K562 (cell line): ENCODE data around the gene NBPF3. TPM values are rescaled to one million over a fixed set of nuclear protein-coding genes. Genes with fewer than 3 reads are reported as not detected.
"Not testable (repeated sequence)": the region's sequence is repeated elsewhere in the genome, so short reads cannot be mapped to it uniquely, and the experiment has no call there.

Experiments used
- ATAC-seq: fragments of 200-7000 bp; cut with Tn5 transposase; 3 replicates; pipeline ENCODE4 v1.9.1; 2020; ENCODE audit warnings: moderate library complexity
- BruUV-seq: library from RNA; stranded (reverse); fragments of 400-500 nt; replicated peaks from 2 replicates; lab custom pipeline; 2021; lab: Mats Ljungman, UMichigan
- CTCF ChIA-PET: fragments of 300-600 bp; formaldehyde crosslinking; extraction: SDS; loops from one replicate; lab custom pipeline; 2021; ENCODE audit warnings: low intra/inter-chr PET ratio; lab: Yijun Ruan, JAX
- POLR2A ChIA-PET: fragments of 300-600, 350-650 bp; sonication (Branson Sonifier 250); formaldehyde crosslinking; extraction: SDS; loops from one replicate; lab custom pipeline; 2021; ENCODE audit warnings: antibody characterized with exemption, inconsistent platforms; lab: Yijun Ruan, JAX
- DNase-seq, 4 experiments: peaks; one replicate each; pipeline versions ENCODE4 v3.0.0 to v3.0.0-alpha.2; 2011 to 2018; ENCODE audit warnings: low spot score in 3 of 4, mixed read lengths in 3 of 4; ENCODE audit errors: extremely low read depth in 1 of 4
- FAIRE-seq: peaks from 2 replicates; lab custom pipeline; 2011; peaks lifted over from hg19 to GRCh38; lab: Jason Lieb, UNC
- H2AFZ ChIP-seq: 2 replicates; pipeline ENCODE4 v1.6.0; 2011; ENCODE audit warnings: low read depth, low read length, control low read depth, inconsistent platforms
- H3K27ac ChIP-seq: fragments of 200-600 bp; 3 replicates; pipeline ENCODE4 v1.8.0; 2011; ENCODE audit warnings: low read depth, mild to moderate bottlenecking, control low read depth, inconsistent platforms, low read length, moderate library complexity, mixed read lengths; ENCODE audit errors: extremely low read depth
- H3K27me3 ChIP-seq, 2 experiments: fragments of 300-600 bp in 1 of 2; 2 replicates in 1 of 2; 3 replicates in 1 of 2; pipeline versions ENCODE4 v1.6.0 to v1.8.0; 2011; ENCODE audit warnings: inconsistent platforms in 2 of 2, low read length in 2 of 2, mild to moderate bottlenecking in 1 of 2, mixed read lengths in 1 of 2, moderate library complexity in 1 of 2; ENCODE audit not compliant: control insufficient read depth in 2 of 2, insufficient read depth in 2 of 2
- H3K36me3 ChIP-seq: fragments of 300-600 bp; 3 replicates; pipeline ENCODE4 v1.8.0; 2011; ENCODE audit warnings: mild to moderate bottlenecking, low read length, inconsistent platforms; ENCODE audit not compliant: control insufficient read depth, insufficient read depth
- H3K4me1 ChIP-seq, 2 experiments: fragments of 200-600 bp in 1 of 2; replicated peaks in 1 of 2; 2 replicates in 1 of 2; 3 replicates in 1 of 2; pipeline versions ENCODE4 v1.5.1 to v1.8.0; 2011; ENCODE audit warnings: inconsistent platforms in 2 of 2, low read length in 2 of 2, mild to moderate bottlenecking in 1 of 2, mixed read lengths in 1 of 2, moderate library complexity in 1 of 2; ENCODE audit not compliant: control insufficient read depth in 2 of 2, insufficient read depth in 2 of 2
- H3K4me2 ChIP-seq: 2 replicates; pipeline ENCODE4 v1.6.1; 2011; ENCODE audit warnings: low read length, control low read depth, inconsistent platforms, mixed read lengths; ENCODE audit not compliant: insufficient read depth
- H3K4me3 ChIP-seq: fragments of 200-600 bp; sonication (generic), shearing (Covaris generic); 2 replicates; pipeline ENCODE4 v1.5.1; 2016; ENCODE audit warnings: control low read depth, inconsistent platforms
- H3K79me2 ChIP-seq: fragments of 200-600 bp; 3 replicates; pipeline ENCODE4 v1.8.0; 2011; ENCODE audit warnings: low read length, inconsistent platforms; ENCODE audit not compliant: control insufficient read depth, insufficient read depth
- H3K9ac ChIP-seq, 2 experiments: 2 replicates each; pipeline versions ENCODE4 v1.6.0 to v1.6.1; 2011; ENCODE audit warnings: low read depth in 2 of 2, low read length in 2 of 2, control low read depth in 1 of 2, inconsistent platforms in 1 of 2, mild to moderate bottlenecking in 1 of 2, mixed read lengths in 1 of 2; ENCODE audit not compliant: insufficient read depth in 1 of 2
- H3K9me1 ChIP-seq: one replicate; pipeline ENCODE4 v1.6.0; 2011; ENCODE audit warnings: inconsistent platforms, mild to moderate bottlenecking, low read length, moderate library complexity; ENCODE audit not compliant: control insufficient read depth, insufficient read depth
- H3K9me3 ChIP-seq: replicated peaks from 2 replicates; pipeline ENCODE4 v1.5.1; 2011; ENCODE audit warnings: low read depth, low read length, inconsistent platforms; ENCODE audit not compliant: control insufficient read depth, insufficient read depth
- H4K20me1 ChIP-seq: replicated peaks from 2 replicates; pipeline ENCODE4 v1.6.1; 2011; ENCODE audit warnings: low read length, inconsistent platforms, mixed read lengths; ENCODE audit not compliant: control insufficient read depth, insufficient read depth
- CEBPB ChIP-seq: fragments of 450-650 bp; IDR thresholded peaks from 2 replicates; pipeline ENCODE4 v1.6.1; 2016; ENCODE audit warnings: missing genetic modification characterization, missing compliant biosample characterization
- CEBPG ChIP-seq, 3 experiments: fragments of 200-800 bp in 1 of 3; sonication (Bioruptor generic) in 1 of 3; sonication (generic) in 1 of 3; formaldehyde crosslinking in 1 of 3; IDR thresholded peaks in 2 of 3; conservative IDR thresholded peaks in 1 of 3; 2 replicates each; pipeline versions ENCODE4 v1.6.1 to v1.8.0; 2016 to 2022; ENCODE audit warnings: missing compliant biosample characterization in 2 of 3, missing genetic modification characterization in 2 of 3, mild to moderate bottlenecking in 1 of 3, missing genetic modification reagents in 1 of 3
- RFX5 ChIP-seq: IDR thresholded peaks from 2 replicates; pipeline ENCODE4 v1.6.1; 2011; ENCODE audit warnings: low read depth, mild to moderate bottlenecking, improper control_type of control experiment, low read length
- ZNF766 ChIP-seq: fragments of 200-800 bp; sonication (Bioruptor generic); conservative IDR thresholded peaks from 2 replicates; pipeline ENCODE4 v1.6.1; 2016; ENCODE audit warnings: missing genetic modification characterization, missing compliant biosample characterization
- ZNF778 ChIP-seq: fragments of 450-650 bp; formaldehyde crosslinking; IDR thresholded peaks from 2 replicates; pipeline ENCODE4 v1.4.0; 2020; ENCODE audit warnings: mild to moderate bottlenecking, moderate library complexity
- WGBS: fragments of 100-300 bp; shearing (Covaris generic); methylation state at CpG from one replicate; pipeline ENCODE4 v1.1.6; 2016; ENCODE audit warnings: low coverage, mixed read lengths; ENCODE audit not compliant: insufficient coverage; ENCODE audit errors: missing lambda C conversion rate; 5-methylcytosine and 5-hydroxymethylcytosine counted together
- in situ Hi-C: fragments of 300-500 bp; cut with MboI; formaldehyde crosslinking; loops from 4 replicates; pipeline ENCODE4 v1.15.0; 2018; ENCODE audit warnings: inconsistent platforms, mixed read lengths
- intact Hi-C: fragments of 100-400 bp; cut with micrococcal nuclease; formaldehyde crosslinking; loops from 2 replicates; pipeline ENCODE4 v1.14.2; 2022
- polyA plus RNA-seq, 8 experiments: library from polyadenylated mRNA; depleted of rRNA in 4 of 8; stranded (reverse) in 5 of 8; unstranded in 3 of 8; fragments of >200 nt; fragmentation: Nextera tagmentation in 2 of 8; fragmentation: Illumina TruSeq in 1 of 8; extraction: Ambion mirVana in 2 of 8; extraction: Trizol in 1 of 8; gene quantifications; 2 replicates each; pipeline versions ENCODE4 v1.2.1 to v1.2.3, GENCODE V29; 2011 to 2014; ENCODE audit warnings: inconsistent platforms in 1 of 8, missing spikeins in 1 of 8
- total RNA-seq, 7 experiments: library from RNA; depleted of rRNA in 6 of 7; stranded (reverse); fragments of >200 nt in 6 of 7; fragmentation: Illumina TruSeq in 2 of 7; extraction: Trizol in 2 of 7; gene quantifications; 2 replicates each; pipeline versions ENCODE4 v1.2.1 to v1.2.3, GENCODE V29; 2011 to 2021; ENCODE audit warnings: low replicate concordance in 1 of 7

The NBPF3 gene
- total and polyA plus RNA-seq, 9 of the 15 experiments (the other 6 are each of a cell fraction or from before 2014, with no cell fraction given), result 1.5 to 7.3 (median 5.4) TPM

GRCh38 chr1:21406659-21407058, 33.3 kb upstream of the NBPF3 start:
- peak; percentile 52; the same call in 1 of the 2 replicates for TF ChIP-seq RFX5
- TF ChIP-seq ZNF778, result no peak
- in situ Hi-C loops, result no loop called here
- BruUV-seq, result no TSS peak
- intact Hi-C loops, result no loop called here
- WGBS, result 0% methylated on average over 2 of the region's 2 CpGs
- no peak overlapping the region for H3K4me2 ChIP-seq
- no peaks in the 10 kb centered on the region for H3K9me3 ChIP-seq
- H3K27ac ChIP-seq, result no peak overlapping the region
- POLR2A ChIA-PET, result no interaction called here
- H3K9ac ChIP-seq, result no peak overlapping the region
- H3K79me2 ChIP-seq, result no peaks in the 10 kb centered on the region
- FAIRE-seq (no peak), ATAC-seq (no peak), DNase-seq (no peak)
- H3K4me1 ChIP-seq, result no peaks in the 10 kb centered on the region
- H3K36me3 ChIP-seq, result no peaks in the 10 kb centered on the region
- no peaks in the 10 kb centered on the region for H3K9me1 ChIP-seq
- H3K4me3 ChIP-seq, result no peak overlapping the region
- no peaks in the 10 kb centered on the region for H4K20me1 ChIP-seq
- CTCF ChIA-PET, result no interaction called here
- no peak overlapping the region for H2AFZ ChIP-seq
- H3K27me3 ChIP-seq, result peaks cover 0 to 4% of the 10 kb centered on the region in 2 experiments; a peak in 2 of 5 replicates

- CTCF ChIA-PET, result not testable (repeated sequence)
- WGBS, result 0% methylated on average over 3 of the region's 3 CpGs
Observed at GRCh38 chr1:21409897-21410296, 30.0 kb upstream of the NBPF3 start.

More at GRCh38 chr1:21409897-21410296, 30.0 kb upstream of the NBPF3 start:
- ATAC-seq; H3K4me1 ChIP-seq; H3K4me3 ChIP-seq; H3K27me3 ChIP-seq; H4K20me1 ChIP-seq; H3K9me3 ChIP-seq; DNase-seq; H3K36me3 ChIP-seq; H3K27ac ChIP-seq; H3K9me1 ChIP-seq; H3K79me2 ChIP-seq; H2AFZ ChIP-seq; intact Hi-C loops; FAIRE-seq; H3K4me2 ChIP-seq; BruUV-seq; TF ChIP-seq CEBPG (CRISPR knock-in tag; IDR thresholded peaks at IDR 0.05): not testable (repeated sequence)
- POLR2A ChIA-PET, result interaction anchor here (0.7 kb wide), 2 partner anchors 10 to 72 kb away, joined by 4 read pairs; no protein-coding TSS in a partner anchor
- TF ChIP-seq ZNF766 (CRISPR knock-in tag) (peak; percentile 99), CEBPG (tag; conservative IDR thresholded peaks at IDR 0.05 in 1 of 2, IDR thresholded peaks at IDR 0.05 in 1 of 2) (peak; percentile 11 to 56; a peak in 1 of 4 replicates), CEBPB (tag) (peak; percentile 38; the same call in 1 of the 2 replicates)
- TF ChIP-seq, all 486 proteins: peak for 3; not testable (repeated sequence) for 483
- H3K9ac ChIP-seq, in situ Hi-C loops: not testable (repeated sequence)
